ENCODE measurements around the gene TMEM229B. TPM values are rescaled to one million over a fixed set of nuclear protein-coding genes. Genes with fewer than 3 reads are reported as not detected.
A peak's percentile ranks its signal among the peaks of the same experiment; 100 is the strongest.

The TMEM229B gene
- polyA plus RNA-seq, 2 of the 4 experiments (the other 2 are of a cell fraction), result 0.19 to 0.31 TPM

DNA sequence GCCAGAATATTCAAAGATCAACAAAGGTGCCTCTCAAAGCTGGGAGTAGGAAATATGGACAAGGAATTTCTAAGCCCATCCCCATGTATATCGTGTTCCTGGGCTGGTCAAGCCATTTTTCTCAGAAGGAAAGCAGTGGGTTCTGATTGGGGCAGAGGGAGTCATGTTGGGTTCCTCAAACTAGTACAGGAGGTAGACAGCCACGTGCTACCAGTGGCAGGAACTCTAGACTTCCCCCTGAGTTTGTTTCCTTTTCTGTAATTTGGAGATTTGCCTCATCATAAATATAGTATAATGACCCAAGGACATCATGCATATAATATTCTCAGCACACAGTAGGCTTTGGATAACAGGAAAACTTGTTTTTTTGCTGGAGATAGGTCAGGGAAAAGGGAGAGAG lies 28.2 kb upstream of the TMEM229B start:
- TF ChIP-seq BHLHE40 (IDR thresholded peaks at IDR 0.05; ENCODE audit: low read depth, low read length) (no peak), SMC3 (IDR thresholded peaks at IDR 0.05) (no peak), HOXB13 (CRISPR knock-in tag; IDR thresholded peaks at IDR 0.05; ENCODE audit: low read depth) (no peak), RAD21 (conservative IDR thresholded peaks at IDR 0.05 in 1 of 2, IDR thresholded peaks at IDR 0.05 in 1 of 2) (no peak), HDAC2 (IDR thresholded peaks at IDR 0.05) (no peak), NFE2L2 (conservative IDR thresholded peaks at IDR 0.05; ENCODE audit: low read length) (no peak), CBX8 (IDR thresholded peaks at IDR 0.05) (no peak), NR3C1 (IDR thresholded peaks at IDR 0.05) (no peak), JUNB (IDR thresholded peaks at IDR 0.05) (no peak), MAZ (IDR thresholded peaks at IDR 0.05; ENCODE audit: borderline replicate concordance, low read depth, low read length) (no peak), EHF (CRISPR knock-in tag; IDR thresholded peaks at IDR 0.05) (no peak), RNF2 (IDR thresholded peaks at IDR 0.05; ENCODE audit: borderline replicate concordance, low read depth) (no peak), RCOR1 (IDR thresholded peaks at IDR 0.05; ENCODE audit: low read depth, low read length) (no peak), NPAS2 (CRISPR knock-in tag; IDR thresholded peaks at IDR 0.05; ENCODE audit: borderline replicate concordance) (no peak), JUN (IDR thresholded peaks at IDR 0.05) (no peak), KDM5A (IDR thresholded peaks at IDR 0.05) (no peak), SREBF2 (IDR thresholded peaks at IDR 0.05) (no peak)
- TF ChIP-seq, protein P1, sequence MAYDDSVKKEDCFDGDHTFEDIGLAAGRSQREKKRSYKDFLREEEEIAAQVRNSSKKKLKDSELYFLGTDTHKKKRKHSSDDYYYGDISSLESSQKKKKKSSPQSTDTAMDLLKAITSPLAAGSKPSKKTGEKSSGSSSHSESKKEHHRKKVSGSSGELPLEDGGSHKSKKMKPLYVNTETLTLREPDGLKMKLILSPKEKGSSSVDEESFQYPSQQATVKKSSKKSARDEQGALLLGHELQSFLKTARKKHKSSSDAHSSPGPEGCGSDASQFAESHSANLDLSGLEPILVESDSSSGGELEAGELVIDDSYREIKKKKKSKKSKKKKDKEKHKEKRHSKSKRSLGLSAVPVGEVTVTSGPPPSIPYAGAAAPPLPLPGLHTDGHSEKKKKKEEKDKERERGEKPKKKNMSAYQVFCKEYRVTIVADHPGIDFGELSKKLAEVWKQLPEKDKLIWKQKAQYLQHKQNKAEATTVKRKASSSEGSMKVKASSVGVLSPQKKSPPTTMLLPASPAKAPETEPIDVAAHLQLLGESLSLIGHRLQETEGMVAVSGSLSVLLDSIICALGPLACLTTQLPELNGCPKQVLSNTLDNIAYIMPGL (CRISPR knock-in tag; IDR thresholded peaks at IDR 0.05; ENCODE audit: borderline replicate concordance), result no peak
- TF ChIP-seq, protein P2, sequence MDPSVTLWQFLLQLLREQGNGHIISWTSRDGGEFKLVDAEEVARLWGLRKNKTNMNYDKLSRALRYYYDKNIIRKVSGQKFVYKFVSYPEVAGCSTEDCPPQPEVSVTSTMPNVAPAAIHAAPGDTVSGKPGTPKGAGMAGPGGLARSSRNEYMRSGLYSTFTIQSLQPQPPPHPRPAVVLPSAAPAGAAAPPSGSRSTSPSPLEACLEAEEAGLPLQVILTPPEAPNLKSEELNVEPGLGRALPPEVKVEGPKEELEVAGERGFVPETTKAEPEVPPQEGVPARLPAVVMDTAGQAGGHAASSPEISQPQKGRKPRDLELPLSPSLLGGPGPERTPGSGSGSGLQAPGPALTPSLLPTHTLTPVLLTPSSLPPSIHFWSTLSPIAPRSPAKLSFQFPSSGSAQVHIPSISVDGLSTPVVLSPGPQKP (IDR thresholded peaks at IDR 0.05; ENCODE audit: low read depth, low read length), result no peak
- FAIRE-seq, result no peak
- WGBS (ENCODE audit: missing lambda C conversion rate), result 69% methylated on average over 2 of the region's 2 CpGs

DNA sequence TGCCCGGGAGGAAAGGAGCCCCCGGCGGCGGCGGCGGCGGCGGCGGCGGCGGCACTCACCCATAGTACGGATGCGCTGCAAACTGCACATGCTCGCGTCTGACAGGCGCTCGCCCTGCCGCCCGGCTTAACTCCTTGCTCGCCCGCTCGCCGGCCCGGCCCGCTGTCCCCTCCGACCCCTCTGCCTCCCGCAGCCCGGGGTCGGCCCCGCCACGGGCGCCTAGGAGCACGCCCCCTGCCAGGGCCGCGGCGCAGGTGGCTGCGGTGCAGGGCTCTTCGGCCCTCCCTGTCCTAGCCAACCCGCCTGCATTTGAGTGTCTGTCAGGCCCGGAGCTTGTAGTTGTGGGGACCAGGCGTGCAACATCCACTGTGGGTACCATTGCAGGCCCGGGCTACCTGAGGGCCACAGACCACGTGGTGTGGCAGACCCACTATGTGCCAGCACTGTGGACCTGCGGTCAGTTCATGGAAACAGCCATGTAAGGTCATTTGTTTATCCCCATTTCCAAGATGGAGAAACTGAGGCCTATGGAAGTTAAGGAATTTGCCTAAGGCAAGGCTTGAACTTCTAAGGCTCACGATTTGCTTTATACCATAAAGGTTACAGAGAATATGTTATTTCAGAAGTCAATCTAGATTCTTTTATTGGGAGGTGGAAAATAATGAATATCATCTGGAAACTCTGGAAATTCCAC lies 27.0 kb upstream of the TMEM229B start:
- Histone ChIP-seq H3K9me3 (no peaks in the 10 kb centered on the region), H3K4me3 (peak overlapping the region; percentile 78), H3K27ac (peak overlapping the region; percentile 63 to 88; a peak in 5 of 6 replicates), H3K4me2 (peak overlapping the region; percentile 89), H3K4me1 (no peaks in the 10 kb centered on the region)
- ChIA-PET CTCF (interaction anchor here (0.6 to 2.9 kb wide), 5 partner anchors 9 to 109 kb away, joined by 3 to 31 read pairs (median 6); no protein-coding TSS in a partner anchor), POLR2A (no interaction called here)
- TF ChIP-seq CHD4 (IDR thresholded peaks at IDR 0.05; ENCODE audit: borderline replicate concordance), result peak; percentile 82
- TF ChIP-seq HDAC2 (IDR thresholded peaks at IDR 0.05), result peak; percentile 76; the same call in 1 of the 2 replicates
- TF ChIP-seq KDM1A (IDR thresholded peaks at IDR 0.05; ENCODE audit: low read depth), result peak; percentile 50; the same call in 1 of the 2 replicates
- no peak for TF ChIP-seq SREBF2 (IDR thresholded peaks at IDR 0.05)
- TF ChIP-seq RARB (CRISPR knock-in tag; IDR thresholded peaks at IDR 0.05), result no peak
- peak; percentile 15; the same call in 1 of the 2 replicates for TF ChIP-seq RNF2 (IDR thresholded peaks at IDR 0.05; ENCODE audit: borderline replicate concordance, low read depth)
- TF ChIP-seq RFX5 (IDR thresholded peaks at IDR 0.05), result no peak
- FAIRE-seq (no peak), ATAC-seq (peak; percentile 45 to 59; a peak in 5 of 6 replicates), DNase-seq (ENCODE audit: low read depth in 1 of 2, low spot score in 1 of 2) (peak in 1 of 2 experiments; percentile 37)
- WGBS (ENCODE audit: missing lambda C conversion rate), result 57% methylated on average over 3 of the region's 45 CpGs

More for the DNA sequence above, 28.2 kb upstream of the TMEM229B start:
- Histone ChIP-seq H3K4me1 (no peaks in the 10 kb centered on the region), H3K27ac (no peak overlapping the region), H3K9me3 (no peaks in the 10 kb centered on the region), H3K4me2 (no peak overlapping the region), H3K4me3 (no peak overlapping the region)
- POLR2A ChIA-PET, result no interaction called here
- DNase-seq (ENCODE audit: low read depth in 1 of 2, low spot score in 1 of 2), result no peak
- ATAC-seq, result no peak
- CTCF ChIA-PET, result interaction anchor here (1.1 to 2.9 kb wide), 7 partner anchors 10 to 1301 kb away, joined by 3 to 31 read pairs (median 4); no protein-coding TSS in a partner anchor

Data from A549 (cell line).